IMR-90 (cell line): ENCODE results near the gene PPP1R16B. TPM values are rescaled to one million over a fixed set of nuclear protein-coding genes. Genes with fewer than 3 reads are reported as not detected.

Source experiments
- ATAC-seq: fragments of 200-7000 bp; cut with Tn5 transposase; 2 replicates; pipeline ENCODE4 v1.9.1; 2020; ENCODE audit warnings: low read depth, mild to moderate bottlenecking, moderate library complexity
- BruUV-seq: library from RNA; stranded (reverse); fragments of 400-500 nt; replicated peaks from 2 replicates; lab custom pipeline; 2021; lab: Mats Ljungman, UMichigan
- CTCF ChIA-PET: fragments of 300-600 bp; formaldehyde crosslinking; extraction: SDS; loops from one replicate; lab custom pipeline; 2021; ENCODE audit warnings: antibody characterized with exemption; lab: Yijun Ruan, JAX
- POLR2A ChIA-PET: fragments of 300-600 bp; sonication (Branson Sonifier 250); formaldehyde crosslinking; loops from one replicate; lab custom pipeline; 2022; ENCODE audit warnings: antibody characterized with exemption; ENCODE audit not compliant: unreplicated experiment; lab: Charles Lee
- DNase-seq: peaks from one replicate; pipeline ENCODE4 v3.0.0; 2013
- H2AFZ ChIP-seq: replicated peaks from 2 replicates; pipeline ENCODE3; 2013; ENCODE audit warnings: low read length, mild to moderate bottlenecking; ENCODE audit not compliant: poor library complexity
- H2AK5ac ChIP-seq: 2 replicates; pipeline ENCODE4 v1.6.1; 2013; ENCODE audit warnings: low read depth, low read length, inconsistent platforms
- H2AK9ac ChIP-seq: replicated peaks from 2 replicates; pipeline ENCODE3; 2013; ENCODE audit warnings: mild to moderate bottlenecking, low read depth, low read length, moderate library complexity; ENCODE audit not compliant: poor library complexity
- H2BK120ac ChIP-seq: 2 replicates; pipeline ENCODE4 v1.6.1; 2013; ENCODE audit warnings: low read depth, low read length, inconsistent platforms
- H2BK15ac ChIP-seq: 3 replicates; pipeline ENCODE4 v1.6.1; 2013; ENCODE audit warnings: low read depth, low read length, inconsistent platforms
- H2BK20ac ChIP-seq: 2 replicates; pipeline ENCODE4 v1.6.1; 2013; ENCODE audit warnings: low read depth, mild to moderate bottlenecking, inconsistent platforms, low read length, moderate library complexity
- H2BK5ac ChIP-seq: 2 replicates; pipeline ENCODE4 v1.6.1; 2013; ENCODE audit warnings: mild to moderate bottlenecking, low read depth, low read length, inconsistent platforms; ENCODE audit not compliant: poor library complexity, severe bottlenecking
- H3K14ac ChIP-seq: replicated peaks from 2 replicates; pipeline ENCODE4 v1.6.1; 2013; ENCODE audit warnings: low read depth, low read length, inconsistent platforms
- H3K18ac ChIP-seq: 2 replicates; pipeline ENCODE4 v1.6.1; 2013; ENCODE audit warnings: low read depth, low read length, control low read depth
- H3K23ac ChIP-seq: 2 replicates; pipeline ENCODE4 v1.6.1; 2013; ENCODE audit warnings: low read depth, low read length, inconsistent platforms
- H3K27ac ChIP-seq: 2 replicates; pipeline ENCODE4 v1.5.1; 2013; ENCODE audit warnings: mild to moderate bottlenecking, control low read depth, low read length; ENCODE audit not compliant: insufficient read depth
- H3K27me3 ChIP-seq: 2 replicates; pipeline ENCODE4 v1.6.1; 2013; ENCODE audit warnings: low read length; ENCODE audit not compliant: control insufficient read depth, insufficient read depth
- H3K36me3 ChIP-seq: 2 replicates; pipeline ENCODE4 v1.6.1; 2013; ENCODE audit warnings: low read length, mixed read lengths; ENCODE audit not compliant: control insufficient read depth, insufficient read depth
- H3K4ac ChIP-seq: 2 replicates; pipeline ENCODE4 v1.6.1; 2013; ENCODE audit warnings: low read depth, low read length, inconsistent platforms
- H3K4me1 ChIP-seq: 2 replicates; pipeline ENCODE4 v1.6.1; 2013; ENCODE audit warnings: low read length, mixed read lengths; ENCODE audit not compliant: control insufficient read depth, insufficient read depth
- H3K4me2 ChIP-seq: 2 replicates; pipeline ENCODE4 v1.6.1; 2013; ENCODE audit warnings: low read depth, mild to moderate bottlenecking, control low read depth, low read length, moderate library complexity
- H3K4me3 ChIP-seq: 2 replicates; pipeline ENCODE4 v1.5.1; 2013; ENCODE audit warnings: low read depth, mild to moderate bottlenecking, control low read depth, low read length, moderate library complexity; ENCODE audit not compliant: insufficient read depth
- H3K56ac ChIP-seq: 2 replicates; pipeline ENCODE4 v1.6.1; 2013; ENCODE audit warnings: low read length, inconsistent platforms; ENCODE audit not compliant: insufficient read depth; ENCODE audit errors: extremely low read depth
- H3K79me1 ChIP-seq, 2 experiments: 2 replicates each; pipeline ENCODE4 v1.6.1; 2013; ENCODE audit warnings: low read length in 2 of 2, inconsistent platforms in 1 of 2, low read depth in 1 of 2
- H3K9ac ChIP-seq: 2 replicates; pipeline ENCODE4 v1.6.1; 2013; ENCODE audit warnings: low read depth, low read length, control low read depth
- H3K9me1 ChIP-seq: 2 replicates; pipeline ENCODE4 v1.6.1; 2013; ENCODE audit warnings: low read length, inconsistent platforms; ENCODE audit not compliant: insufficient read depth
- H3K9me3 ChIP-seq: 2 replicates; pipeline ENCODE4 v1.6.1; 2013; ENCODE audit warnings: low read length; ENCODE audit not compliant: control insufficient read depth, insufficient read depth
- H4K20me1 ChIP-seq: 2 replicates; pipeline ENCODE4 v1.6.1; 2013; ENCODE audit warnings: low read length, inconsistent platforms; ENCODE audit not compliant: insufficient read depth
- H4K5ac ChIP-seq: 2 replicates; pipeline ENCODE4 v1.6.1; 2013; ENCODE audit warnings: mild to moderate bottlenecking, low read depth, low read length, control low read depth
- H4K8ac ChIP-seq, 2 experiments: 2 replicates each; pipeline ENCODE4 v1.6.1; 2013; ENCODE audit warnings: low read depth in 2 of 2, low read length in 2 of 2, control low read depth in 1 of 2, inconsistent platforms in 1 of 2
- H4K91ac ChIP-seq: 2 replicates; pipeline ENCODE4 v1.6.1; 2013; ENCODE audit warnings: low read depth, low read length, inconsistent platforms; ENCODE audit not compliant: insufficient read depth
- BHLHE40 ChIP-seq: fragments of 150-350 bp; IDR thresholded peaks from 2 replicates; pipeline ENCODE4 v1.6.1; 2016; ENCODE audit warnings: mild to moderate bottlenecking, low read depth, low read length
- ELK1 ChIP-seq: fragments of 150-350 bp; IDR thresholded peaks from 2 replicates; pipeline ENCODE4 v1.6.1; 2016; ENCODE audit warnings: low read depth, mild to moderate bottlenecking, low read length, moderate library complexity, borderline replicate concordance
- FOS ChIP-seq: fragments of 150-350 bp; IDR thresholded peaks from 2 replicates; pipeline ENCODE4 v1.6.1; 2016; ENCODE audit warnings: low read depth, low read length
- MAZ ChIP-seq: IDR thresholded peaks from 2 replicates; pipeline ENCODE4 v1.6.1; 2012; ENCODE audit warnings: low read depth, mild to moderate bottlenecking, low read length, improper control_type of control experiment, moderate library complexity, borderline replicate concordance
- MXI1 ChIP-seq: IDR thresholded peaks from 2 replicates; pipeline ENCODE4 v1.6.1; 2012; ENCODE audit warnings: low read depth, mild to moderate bottlenecking, low read length, moderate library complexity, borderline replicate concordance
- POLR2A ChIP-seq: IDR thresholded peaks from 2 replicates; pipeline ENCODE4 v1.6.1; 2012; ENCODE audit warnings: mild to moderate bottlenecking, low read depth, low read length
- RAD21 ChIP-seq: IDR thresholded peaks from 2 replicates; pipeline ENCODE4 v1.6.1; 2012; ENCODE audit warnings: low read length, improper control_type of control experiment
- RCOR1 ChIP-seq: IDR thresholded peaks from 2 replicates; pipeline ENCODE4 v1.6.1; 2012; ENCODE audit warnings: mild to moderate bottlenecking, low read length, improper control_type of control experiment; ENCODE audit not compliant: insufficient replicate concordance
- RFX5 ChIP-seq: IDR thresholded peaks from 2 replicates; pipeline ENCODE4 v1.8.0; 2012; ENCODE audit warnings: low read depth, mild to moderate bottlenecking, low read length, moderate library complexity
- SMC3 ChIP-seq: fragments of 150-350 bp; IDR thresholded peaks from 2 replicates; pipeline ENCODE4 v1.6.1; 2016; ENCODE audit warnings: low read depth, mild to moderate bottlenecking, antibody characterized with exemption, low read length, moderate library complexity
- WGBS, 2 experiments: methylation state at CpG; one replicate each; pipeline versions ENCODE4 v1.1.5 to v1.1.7; 2013; ENCODE audit warnings: missing lambda C conversion rate in 2 of 2; ENCODE audit not compliant: insufficient read length in 1 of 2; ENCODE audit errors: extremely low coverage in 2 of 2; 5-methylcytosine and 5-hydroxymethylcytosine counted together
- dilution Hi-C: fragments of 300-500 bp; cut with HindIII; formaldehyde crosslinking; loops from one replicate; pipeline ENCODE4 v1.14.3; 2018; ENCODE audit warnings: low sequenced_read_pairs; ENCODE audit not compliant: unreplicated experiment
- in situ Hi-C: fragments of 300-500 bp; cut with MboI; formaldehyde crosslinking; loops from 3 replicates; pipeline ENCODE4 v1.14.3; 2019; ENCODE audit warnings: low sequenced_read_pairs, inconsistent platforms, mixed read lengths
- intact Hi-C: fragments of 100-400 bp; cut with micrococcal nuclease; formaldehyde crosslinking; loops from 2 replicates; pipeline ENCODE4 v1.10.0; 2022
- polyA plus RNA-seq, 3 experiments: library from polyadenylated mRNA; depleted of rRNA; stranded (reverse); fragments of >200 nt; gene quantifications; 2 replicates each; pipeline ENCODE4 v1.2.3, GENCODE V29; 2012; ENCODE audit warnings: low replicate concordance in 1 of 3
- total RNA-seq: library from RNA; depleted of rRNA; stranded (reverse); fragments of >200 nt; gene quantifications from 2 replicates; pipeline ENCODE4 v1.2.3, GENCODE V29; 2012
- TF ChIP-seq, protein P1 (sequence below): conservative IDR thresholded peaks from 2 replicates; pipeline ENCODE4 v1.5.1; 2012; ENCODE audit warnings: mild to moderate bottlenecking, low read depth, low read length, improper control_type of control experiment

Gene PPP1R16B
- total and polyA plus RNA-seq, 2 of the 4 experiments (the other 2 are of a cell fraction) = not detected

- TF ChIP-seq RAD21 = no peak
These were observed 605 bp upstream of the PPP1R16B start (continued) for GRCh38 chr20:38804682-38805501.

DNA sequence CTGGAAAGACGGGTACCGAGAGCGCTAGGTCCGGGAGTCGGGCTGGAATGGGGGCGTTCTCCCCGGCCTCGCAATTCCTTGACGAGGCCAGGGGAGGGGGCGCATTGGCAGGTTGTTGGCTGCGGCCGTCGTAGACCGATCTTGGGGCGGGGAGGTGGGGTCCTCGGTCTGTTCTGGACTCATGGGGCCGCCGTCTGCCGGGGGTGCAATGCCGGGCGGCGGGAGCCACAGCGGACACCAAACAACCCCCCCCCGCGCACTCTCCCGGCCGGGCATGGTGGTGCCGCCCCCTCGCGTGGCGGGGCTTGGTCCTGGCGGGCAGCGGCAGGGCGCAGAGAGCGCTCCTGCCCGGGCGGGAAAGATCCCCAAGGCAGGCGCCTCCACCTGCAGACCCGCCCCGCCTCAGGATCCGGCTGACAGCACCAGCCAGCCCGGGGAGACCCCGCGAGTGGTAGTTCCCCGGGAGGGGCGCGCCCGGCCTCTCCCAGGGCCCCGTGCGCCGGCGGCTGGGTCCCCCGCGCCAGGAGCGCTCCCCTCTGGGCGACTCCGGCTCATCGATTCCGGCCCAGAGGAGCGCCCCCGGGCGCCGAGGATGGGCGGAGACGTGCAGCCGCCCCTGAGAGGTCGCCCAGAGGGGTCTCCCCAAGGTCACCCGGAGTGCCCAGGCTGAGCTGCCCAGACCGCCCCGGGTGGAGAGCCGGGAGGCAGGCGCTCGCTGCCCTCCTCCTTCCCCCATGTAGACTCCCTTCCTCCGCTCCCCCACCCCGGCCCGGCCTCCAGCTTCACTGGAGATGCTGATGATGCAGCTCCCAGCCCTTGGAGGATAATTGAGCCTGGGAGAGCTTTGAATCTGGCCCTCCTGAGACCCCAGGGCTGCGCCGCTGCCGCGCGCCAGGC, 709 bp downstream of the PPP1R16B start:
- TF ChIP-seq RCOR1 = no peak
- TF ChIP-seq, protein P1, sequence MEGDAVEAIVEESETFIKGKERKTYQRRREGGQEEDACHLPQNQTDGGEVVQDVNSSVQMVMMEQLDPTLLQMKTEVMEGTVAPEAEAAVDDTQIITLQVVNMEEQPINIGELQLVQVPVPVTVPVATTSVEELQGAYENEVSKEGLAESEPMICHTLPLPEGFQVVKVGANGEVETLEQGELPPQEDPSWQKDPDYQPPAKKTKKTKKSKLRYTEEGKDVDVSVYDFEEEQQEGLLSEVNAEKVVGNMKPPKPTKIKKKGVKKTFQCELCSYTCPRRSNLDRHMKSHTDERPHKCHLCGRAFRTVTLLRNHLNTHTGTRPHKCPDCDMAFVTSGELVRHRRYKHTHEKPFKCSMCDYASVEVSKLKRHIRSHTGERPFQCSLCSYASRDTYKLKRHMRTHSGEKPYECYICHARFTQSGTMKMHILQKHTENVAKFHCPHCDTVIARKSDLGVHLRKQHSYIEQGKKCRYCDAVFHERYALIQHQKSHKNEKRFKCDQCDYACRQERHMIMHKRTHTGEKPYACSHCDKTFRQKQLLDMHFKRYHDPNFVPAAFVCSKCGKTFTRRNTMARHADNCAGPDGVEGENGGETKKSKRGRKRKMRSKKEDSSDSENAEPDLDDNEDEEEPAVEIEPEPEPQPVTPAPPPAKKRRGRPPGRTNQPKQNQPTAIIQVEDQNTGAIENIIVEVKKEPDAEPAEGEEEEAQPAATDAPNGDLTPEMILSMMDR = no peak
- no peak for TF ChIP-seq FOS
- TF ChIP-seq RAD21 = no peak
- no peak for TF ChIP-seq ELK1
- TF ChIP-seq BHLHE40 = no peak
- TF ChIP-seq SMC3 = no peak
- no peak for TF ChIP-seq MXI1
- no peak for TF ChIP-seq MAZ
- no peak for TF ChIP-seq POLR2A
- TF ChIP-seq RFX5 = no peak
- Histone ChIP-seq H4K20me1 (no peaks in the 10 kb centered on the region), H3K9me3 (no peaks in the 10 kb centered on the region), H3K27me3 (peaks cover 59% of the 10 kb centered on the region), H3K9ac (no peak overlapping the region), H4K91ac (no peak overlapping the region), H2BK20ac (no peak overlapping the region), H3K4me2 (peak overlapping the region; percentile 28; the same call in 1 of the 2 replicates), H2BK5ac (no peak overlapping the region), H3K4me3 (no peak overlapping the region; the same call in 1 of the 2 replicates), H2BK15ac (no peak overlapping the region), H3K14ac (no peak overlapping the region), H3K18ac (no peak overlapping the region), H3K4ac (no peak overlapping the region), H2AFZ (peak overlapping the region; percentile 81), H2BK120ac (no peak overlapping the region), H4K5ac (no peak overlapping the region), H3K79me1 (no peaks in the 10 kb centered on the region), H3K27ac (no peak overlapping the region), H3K23ac (no peak overlapping the region), H4K8ac (no peak overlapping the region), H2AK9ac (no peak overlapping the region), H2AK5ac (no peak overlapping the region), H3K9me1 (no peaks in the 10 kb centered on the region), H3K36me3 (no peaks in the 10 kb centered on the region), H3K4me1 (no peaks in the 10 kb centered on the region), H3K56ac (no peak overlapping the region)
- in situ Hi-C loops (no loop called here), dilution Hi-C loops (no loop called here), intact Hi-C loops (no loop called here)
- CTCF ChIA-PET = interaction anchor here (0.6 kb wide), 1 partner anchor 1269 kb away, joined by 3 read pairs; no protein-coding TSS in a partner anchor
- POLR2A ChIA-PET = interaction anchor here (0.6 kb wide), 1 partner anchor 221 kb away, joined by 3 read pairs; no protein-coding TSS in a partner anchor
- DNase-seq = no peak
- ATAC-seq = peak; percentile 21
- no TSS peak for BruUV-seq
- 0% methylated on average over 13 of the region's 81 CpGs; no CpG with 5 or more reads in 1 of the 2 experiments for WGBS, 2 experiments
